ENCODE data around the gene PDE4D.
A peak's percentile ranks its signal among the peaks of the same experiment; 100 is the strongest.
"Not testable (repeated sequence)": the region's sequence is repeated elsewhere in the genome, so short reads cannot be mapped to it uniquely, and the experiment has no call there.

The PDE4D gene

DNA sequence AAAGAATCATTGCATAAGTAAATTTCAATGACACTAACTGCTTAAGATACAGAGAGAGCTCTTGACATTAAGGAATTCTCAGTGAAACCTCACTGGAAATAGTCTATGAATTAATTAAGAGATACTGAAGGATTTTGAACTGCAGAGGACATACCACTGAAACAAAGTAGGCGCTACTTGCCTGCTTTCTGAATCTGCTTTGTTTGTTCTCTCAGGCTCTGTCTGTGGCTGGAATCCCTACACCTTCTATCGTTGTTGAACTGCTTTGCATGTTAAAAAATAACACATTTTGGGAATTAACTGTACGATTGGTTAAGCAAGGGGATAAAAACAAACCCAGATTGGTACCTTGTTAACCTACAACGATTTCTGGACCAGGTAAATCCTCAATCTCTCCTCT is 435.2 kb downstream of the PDE4D start:
- DNase-seq: no peak

DNA sequence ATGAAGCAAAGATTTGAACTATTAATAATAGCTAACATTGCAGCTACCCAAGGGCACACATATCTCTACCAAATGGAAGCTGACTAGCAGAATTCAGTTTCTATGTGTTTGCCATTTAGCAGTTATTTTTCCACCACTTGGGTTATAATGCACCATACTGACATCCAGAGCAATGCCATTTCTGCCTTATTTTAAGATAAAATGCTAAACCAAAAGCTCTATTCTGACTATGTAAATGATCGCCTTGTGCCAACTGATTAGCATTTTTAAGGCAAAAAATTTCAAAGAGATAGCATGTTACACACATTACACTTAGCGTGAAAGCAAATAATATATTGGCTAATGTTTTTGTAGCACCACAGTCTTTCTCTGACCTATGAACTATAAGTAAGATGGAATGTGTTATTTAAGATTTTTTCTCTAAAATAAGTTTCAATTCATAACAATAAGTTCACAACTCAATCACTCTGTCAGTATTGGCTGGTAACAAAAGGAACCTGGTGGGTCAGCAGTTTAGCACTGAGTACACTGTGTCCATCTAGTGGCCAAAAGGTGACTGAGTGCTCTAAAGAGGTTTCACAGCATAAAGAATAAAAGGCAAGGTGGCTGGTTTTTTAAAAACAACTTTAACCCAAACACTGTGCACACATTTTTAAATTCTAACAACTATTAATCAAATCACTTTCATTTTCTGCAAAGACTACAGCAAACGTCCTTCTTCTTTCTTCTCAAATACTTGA is 443.5 kb downstream of the PDE4D start:
- DNase-seq: no peak

DNA sequence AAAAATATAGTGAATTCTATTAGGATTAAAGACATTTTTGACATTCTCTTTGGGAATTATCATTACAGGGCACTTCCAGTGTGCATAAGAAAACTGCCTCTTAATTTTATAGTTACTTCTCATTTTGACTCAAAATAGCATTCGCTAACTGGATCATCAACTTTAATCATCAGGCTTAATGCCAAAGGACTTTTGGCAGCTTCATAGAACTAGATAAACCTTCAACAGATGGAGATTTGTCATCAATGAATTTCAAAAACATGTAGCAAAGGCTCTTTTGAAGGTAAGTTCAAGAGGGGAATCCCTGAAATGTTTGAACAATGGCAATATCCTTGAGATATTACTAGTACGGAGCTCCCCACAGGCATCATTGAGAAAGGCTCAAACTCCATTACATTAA is 447.2 kb downstream of the PDE4D start:
- DNase-seq: no peak

- DNase-seq: no peak
These were observed 447.8 kb downstream of the PDE4D start for GRCh38 chr5:59445741-59446140.

GRCh38 chr5:59439303-59439702 is 454.2 kb downstream of the PDE4D start:
- DNase-seq: no peak

GRCh38 chr5:59437176-59437575 is 456.4 kb downstream of the PDE4D start:
- no peak for DNase-seq

- no peak for DNase-seq
These were observed 457.0 kb downstream of the PDE4D start for GRCh38 chr5:59436364-59437148.

DNA sequence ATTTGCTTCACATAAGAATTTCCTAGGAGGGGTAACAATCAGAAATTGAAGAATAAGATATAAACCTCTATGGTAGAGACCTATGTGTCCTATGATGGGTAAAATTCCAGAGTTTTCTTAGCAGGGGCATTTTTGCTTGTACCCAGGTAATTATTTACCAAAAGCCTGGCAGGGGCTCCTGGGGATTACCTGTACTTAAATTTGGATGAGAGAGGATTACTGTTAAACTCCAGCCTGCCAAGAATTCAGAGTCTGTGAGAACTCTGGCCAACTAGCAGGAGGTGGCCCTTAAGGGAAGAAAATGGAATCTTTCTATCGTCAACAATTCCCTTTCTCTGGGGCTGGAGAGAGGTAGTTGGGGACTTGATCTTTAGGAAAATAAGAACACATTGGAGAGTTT is 460.4 kb downstream of the PDE4D start:
- no peak for DNase-seq

GRCh38 chr5:59430066-59430685 is 463.4 kb downstream of the PDE4D start:
- DNase-seq: no peak

- no peak for DNase-seq
These were observed 465.1 kb downstream of the PDE4D start for GRCh38 chr5:59428391-59428790.

DNA sequence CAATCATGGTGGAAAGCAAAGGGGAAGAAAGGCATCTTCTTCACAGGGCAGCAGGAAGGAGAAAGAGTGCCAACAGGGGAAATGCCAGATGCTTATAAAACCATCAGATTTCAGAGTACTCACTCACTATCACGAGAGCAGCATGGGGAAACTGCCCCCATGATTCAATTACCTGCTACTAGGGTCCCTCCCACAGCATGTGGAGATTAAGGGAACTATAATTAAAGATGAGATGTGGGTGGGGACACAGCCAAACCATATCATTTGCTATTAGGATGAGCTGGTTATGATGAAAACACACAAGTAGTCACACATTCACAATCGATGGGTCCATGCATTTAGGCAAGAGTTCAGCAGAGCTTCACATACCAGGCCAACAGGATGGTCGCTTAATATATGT is 469.0 kb downstream of the PDE4D start:
- DNase-seq: no peak

GRCh38 chr5:59423021-59423420 is 470.5 kb downstream of the PDE4D start:
- peak; percentile 20 for DNase-seq

DNA sequence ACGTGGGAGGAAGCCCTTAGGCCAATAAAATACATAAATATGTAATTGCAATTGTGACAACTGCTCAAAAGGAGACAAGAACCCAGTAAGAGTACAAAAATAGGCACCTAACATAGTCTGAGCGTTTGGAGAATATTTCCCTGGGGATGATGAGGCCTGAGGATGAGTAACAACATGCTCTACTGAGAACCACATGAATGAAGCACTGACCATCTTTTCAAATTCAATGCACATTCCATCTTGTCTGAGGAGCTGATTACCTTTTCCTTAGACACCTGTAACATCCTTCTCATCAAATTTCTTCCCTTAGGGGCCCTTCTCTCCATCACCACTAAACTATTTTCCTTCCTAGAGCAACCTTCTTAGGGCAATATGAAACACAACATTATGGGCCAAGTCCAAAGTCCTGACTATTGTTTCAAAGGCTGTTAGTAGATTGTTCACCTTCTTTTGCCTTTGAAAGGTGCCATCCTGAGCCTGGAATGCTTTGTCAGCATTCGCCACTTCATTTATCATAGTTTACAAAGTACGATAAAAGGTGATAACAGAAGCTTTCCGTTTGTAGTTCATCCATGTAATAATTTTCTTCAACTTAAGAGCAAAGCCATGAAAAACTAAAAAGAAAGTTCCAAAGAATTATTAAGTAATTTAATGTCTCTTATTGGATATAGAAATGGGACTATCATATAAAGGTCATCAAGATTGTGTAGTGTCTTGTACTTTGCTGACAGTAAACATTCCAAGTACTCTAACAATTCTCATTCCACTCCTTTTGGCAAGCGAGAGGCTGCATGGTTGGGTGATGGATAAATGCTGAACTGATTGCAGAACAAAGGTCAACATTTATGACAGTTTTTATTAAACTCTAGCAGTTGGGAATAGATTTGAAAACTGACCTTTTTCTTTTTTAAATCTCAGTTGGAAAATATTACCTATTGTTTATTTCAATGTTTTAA is 471.3 kb downstream of the PDE4D start:
- no peak for DNase-seq

DNA sequence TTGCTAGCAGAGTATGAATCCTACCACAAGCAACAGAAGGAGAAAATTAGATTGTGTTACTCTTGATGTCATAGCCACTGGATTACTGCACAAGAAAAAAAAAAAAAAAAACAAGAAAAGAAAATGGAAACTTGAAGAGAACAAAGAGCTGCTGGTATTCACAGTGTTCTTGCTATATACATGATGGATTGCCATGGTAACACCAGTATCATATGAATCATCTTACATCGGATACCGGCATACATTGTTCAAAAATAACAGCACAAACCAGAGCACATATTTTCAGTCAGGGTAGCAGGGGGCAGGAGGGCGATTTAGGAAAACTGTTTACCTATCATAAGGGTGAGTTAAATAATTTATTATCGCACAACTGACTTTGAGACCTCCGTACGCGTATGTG is 472.9 kb downstream of the PDE4D start:
- no peak for DNase-seq

DNA sequence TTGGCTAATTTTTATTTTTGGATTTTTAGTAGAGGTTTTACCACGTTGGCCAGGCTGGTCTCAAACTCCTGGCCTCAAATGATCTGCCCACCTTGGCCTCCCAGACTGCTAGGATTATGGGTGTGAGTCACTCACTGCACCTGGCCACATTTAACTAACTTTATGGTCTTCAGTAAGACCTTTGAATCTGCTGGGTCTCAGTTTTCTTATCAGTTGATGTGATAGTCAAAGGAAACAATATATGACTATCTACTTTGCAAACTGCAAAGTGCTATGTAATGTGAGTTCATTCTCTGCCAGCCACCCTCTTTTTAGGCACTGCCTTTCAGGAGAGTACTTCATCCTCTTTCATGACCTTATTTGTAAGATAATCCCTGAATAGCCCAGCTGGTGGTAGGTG is 474.7 kb downstream of the PDE4D start:
- peak; percentile 49 for DNase-seq

DNA sequence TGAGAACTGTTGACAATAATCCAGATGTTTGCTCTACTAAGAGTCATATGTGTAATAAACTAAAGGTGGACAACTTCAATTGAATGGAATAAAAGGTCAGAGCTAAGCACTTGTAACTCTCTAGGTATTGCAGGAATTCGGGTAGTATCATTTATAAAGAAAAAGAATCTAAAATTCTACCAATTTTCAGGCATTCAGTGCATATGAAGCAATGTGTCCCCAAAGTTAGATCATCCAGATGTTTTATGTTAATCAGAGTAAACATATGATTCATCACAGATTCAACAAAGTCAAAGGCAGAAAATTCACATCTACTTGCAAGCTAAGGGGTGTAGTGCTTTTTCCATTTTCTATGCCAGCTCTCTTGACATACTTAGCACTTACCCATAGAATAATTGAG is 477.1 kb downstream of the PDE4D start:
- DNase-seq: no peak

- no peak for DNase-seq
These were observed 477.5 kb downstream of the PDE4D start for GRCh38 chr5:59416026-59416425.

- DNase-seq: no peak
These were observed 481.1 kb downstream of the PDE4D start for GRCh38 chr5:59412428-59412827.

DNA sequence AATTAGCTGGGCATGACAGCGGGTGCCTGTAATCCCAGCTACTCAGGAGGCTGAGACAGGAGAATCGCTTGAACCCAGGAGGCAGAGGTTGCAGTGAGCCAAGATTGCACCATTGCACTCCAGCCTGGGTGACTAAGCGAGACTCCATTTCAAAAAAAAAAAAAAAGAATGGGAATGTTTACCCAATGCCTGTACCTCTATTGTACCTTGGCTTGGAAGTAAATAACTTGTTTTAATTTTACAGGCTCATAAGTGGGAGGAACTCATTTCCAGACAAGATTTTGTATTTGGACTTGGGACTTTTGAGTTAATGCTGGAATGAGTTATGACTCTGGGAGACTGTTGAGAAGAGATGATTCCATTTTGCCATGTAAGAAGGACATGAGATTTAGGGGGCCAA is 484.5 kb downstream of the PDE4D start:
- DNase-seq: not testable (repeated sequence)

GRCh38 chr5:59407967-59408366 is 485.6 kb downstream of the PDE4D start:
- no peak for DNase-seq

DNA sequence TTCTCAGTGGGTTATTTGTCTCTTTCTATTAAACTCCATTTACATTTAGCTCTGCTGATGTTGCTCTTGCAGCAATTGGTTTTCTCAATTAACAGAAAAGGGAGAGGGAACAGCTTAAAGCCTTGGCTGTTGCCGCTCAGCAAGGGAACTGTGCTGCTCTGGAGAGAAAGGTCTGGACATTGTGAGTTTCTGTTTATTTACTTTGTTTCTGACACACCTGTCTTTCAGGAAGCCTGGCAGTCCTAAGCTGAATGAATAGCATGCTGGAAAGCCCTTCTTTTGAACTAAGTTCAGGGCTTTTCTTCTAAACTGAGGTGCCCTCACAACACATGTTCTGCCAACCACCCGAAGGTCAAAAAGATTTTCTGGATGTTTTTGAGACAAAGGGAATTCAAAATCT is 491.9 kb downstream of the PDE4D start:
- DNase-seq: peak; percentile 20

DNA sequence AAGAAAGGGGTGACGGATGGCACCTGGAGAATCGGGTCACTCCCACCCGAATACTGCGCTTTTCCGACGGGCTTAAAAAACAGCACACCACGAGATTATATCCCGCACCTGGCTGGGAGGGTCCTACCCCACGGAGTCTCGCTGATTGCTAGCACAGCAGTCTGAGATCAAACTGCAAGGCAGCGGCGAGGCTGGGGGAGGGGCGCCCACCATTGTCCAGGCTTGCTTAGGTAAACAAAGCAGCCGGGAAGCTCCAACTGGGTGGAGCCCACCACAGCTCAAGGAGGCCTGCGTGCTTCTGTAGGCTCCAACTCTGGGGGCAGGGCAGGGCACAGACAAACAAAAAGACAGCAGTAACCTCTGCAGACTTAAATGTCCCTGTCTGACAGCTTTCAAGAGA is 498.6 kb downstream of the PDE4D start:
- DNase-seq: not testable (repeated sequence)
